GM21367 (cell line): ENCODE data around the gene CNIH3.

ENCODE experiments used
- ATAC-seq: cut with Tn5 transposase; IDR thresholded peaks from one replicate; pipeline ENCODE4 v1.9.1; 2021; ENCODE audit not compliant: unreplicated experiment

The CNIH3 gene

GRCh38 chr1:224714553-224714952 lies 98.4 kb downstream of the CNIH3 start:
- no peak for ATAC-seq

GRCh38 chr1:224718470-224719053 lies 102.4 kb downstream of the CNIH3 start:
- ATAC-seq = no peak

DNA sequence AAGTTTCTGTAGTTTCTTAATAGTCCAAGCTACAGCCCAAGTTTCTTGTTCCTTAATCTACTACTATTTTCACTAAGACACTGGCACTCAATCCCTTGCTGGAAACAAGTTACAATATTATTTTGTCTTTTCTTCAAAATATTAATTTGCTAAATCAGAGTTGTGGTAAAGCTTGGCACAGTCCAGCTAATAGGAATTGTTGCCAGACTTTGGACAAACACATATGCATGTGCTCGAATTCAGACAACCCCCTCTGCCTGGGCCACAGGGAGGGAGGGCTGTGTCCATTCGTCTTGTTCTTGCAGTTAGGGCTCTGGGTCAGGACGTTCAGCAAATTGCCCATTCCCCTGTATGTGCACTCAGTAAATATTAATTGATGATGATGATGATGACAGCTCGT lies 103.6 kb downstream of the CNIH3 start:
- no peak for ATAC-seq

DNA sequence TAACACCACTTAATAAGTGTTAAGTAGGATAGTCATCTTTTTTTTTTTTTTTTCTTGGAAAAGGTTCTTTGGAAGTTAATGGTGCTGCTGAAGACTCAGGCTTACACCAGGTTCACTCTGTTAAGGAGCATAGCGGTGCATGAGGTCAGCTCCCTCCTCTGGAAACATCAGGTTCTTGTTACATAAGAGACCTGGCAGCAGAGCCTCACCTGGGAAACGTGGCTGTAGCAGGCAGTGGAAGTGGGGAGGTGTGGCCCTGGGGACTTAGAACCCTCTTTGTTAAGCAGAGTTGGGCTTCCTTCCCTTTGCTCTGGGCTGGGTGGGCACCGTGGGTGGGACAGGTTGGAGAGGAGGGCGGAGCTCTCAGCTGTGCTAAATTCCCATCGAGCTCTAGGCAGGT lies 104.1 kb downstream of the CNIH3 start:
- no peak for ATAC-seq

GRCh38 chr1:224721000-224721399 lies 104.9 kb downstream of the CNIH3 start:
- no peak for ATAC-seq

DNA sequence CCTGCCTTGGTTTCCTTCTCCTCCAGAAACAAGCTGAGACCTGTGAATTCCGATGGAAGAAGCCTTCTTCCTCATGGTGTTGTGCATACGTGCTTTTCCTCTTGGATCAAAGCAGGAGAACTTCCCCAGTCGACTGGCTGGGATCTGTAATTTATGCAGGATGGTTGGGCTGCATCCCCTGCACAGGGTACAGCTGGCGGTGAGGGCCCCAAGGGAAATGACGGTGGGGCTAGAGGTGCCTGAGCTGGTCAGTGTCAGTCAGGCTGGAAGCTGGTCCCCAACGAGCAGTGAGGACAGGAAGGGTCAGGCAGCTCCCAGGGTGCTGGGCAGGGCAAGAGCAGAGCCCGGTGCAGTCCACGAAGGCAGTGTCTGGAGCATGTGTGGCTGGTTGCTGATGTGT lies 106.7 kb downstream of the CNIH3 start:
- ATAC-seq = no peak

DNA sequence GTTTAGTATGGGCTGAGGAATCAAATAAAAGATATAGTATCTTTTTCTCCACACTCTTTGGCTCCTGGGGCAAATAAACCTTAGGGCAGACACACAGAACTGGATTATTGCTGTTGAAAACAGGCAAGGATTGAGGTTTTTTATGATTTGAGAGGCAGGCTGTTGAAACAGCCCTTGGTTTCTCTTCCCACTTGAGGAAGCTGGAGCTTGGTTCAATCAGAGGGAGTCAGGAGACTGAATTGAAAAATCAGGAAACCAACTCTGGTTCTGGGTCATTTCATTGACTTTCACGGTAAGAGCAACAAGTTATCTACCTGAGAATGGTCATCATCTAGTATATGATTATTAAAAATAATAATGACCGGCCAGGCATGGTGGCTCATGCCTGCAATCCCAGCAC lies 108.4 kb downstream of the CNIH3 start:
- ATAC-seq = no peak

- no peak for ATAC-seq
Measured at GRCh38 chr1:224726441-224727182, 110.5 kb downstream of the CNIH3 start.

DNA sequence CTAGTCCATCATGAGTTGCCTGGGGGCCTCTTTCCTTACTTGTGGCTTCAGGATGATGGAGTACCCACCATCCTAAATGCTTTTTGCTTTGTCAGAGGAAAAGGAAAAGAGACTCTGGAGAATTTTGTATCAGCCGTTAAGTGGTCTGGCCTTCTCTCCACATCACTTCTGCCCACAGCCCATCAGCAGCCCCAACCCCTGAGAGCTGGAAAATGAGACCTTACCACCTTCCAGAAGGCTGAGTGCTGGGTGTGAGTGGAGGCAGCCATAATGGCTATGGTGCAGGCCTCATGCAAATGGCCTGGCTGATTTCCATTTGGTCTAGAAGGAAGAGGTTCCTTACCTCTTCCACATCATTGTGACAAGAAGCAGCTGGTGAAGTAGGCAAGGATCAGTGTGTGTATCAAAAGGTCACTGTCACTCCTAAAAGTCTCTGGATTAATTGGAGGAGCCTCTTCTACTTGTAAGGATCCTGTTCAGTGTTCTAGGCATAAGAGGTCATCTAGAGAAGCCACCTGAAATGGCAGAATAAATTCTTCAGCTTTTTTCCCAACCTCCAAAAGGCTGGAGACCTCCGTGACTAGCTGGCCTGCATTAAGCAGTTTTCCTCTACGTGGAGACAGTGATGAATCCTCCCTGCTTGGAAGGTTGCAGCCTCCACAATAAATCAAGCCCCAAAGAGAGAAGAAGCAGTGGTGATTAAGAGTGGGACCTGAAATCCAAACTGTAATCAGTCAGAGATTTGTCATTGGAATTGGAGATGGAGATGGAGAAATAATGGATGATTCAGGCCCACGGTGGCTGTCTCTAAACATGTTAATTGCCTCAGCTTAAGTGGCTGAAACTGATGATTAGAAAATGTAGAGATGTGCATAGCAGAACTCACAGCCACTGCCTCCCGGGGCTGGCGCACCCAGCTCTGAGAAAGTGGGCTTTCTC lies 111.5 kb downstream of the CNIH3 start:
- ATAC-seq = no peak

DNA sequence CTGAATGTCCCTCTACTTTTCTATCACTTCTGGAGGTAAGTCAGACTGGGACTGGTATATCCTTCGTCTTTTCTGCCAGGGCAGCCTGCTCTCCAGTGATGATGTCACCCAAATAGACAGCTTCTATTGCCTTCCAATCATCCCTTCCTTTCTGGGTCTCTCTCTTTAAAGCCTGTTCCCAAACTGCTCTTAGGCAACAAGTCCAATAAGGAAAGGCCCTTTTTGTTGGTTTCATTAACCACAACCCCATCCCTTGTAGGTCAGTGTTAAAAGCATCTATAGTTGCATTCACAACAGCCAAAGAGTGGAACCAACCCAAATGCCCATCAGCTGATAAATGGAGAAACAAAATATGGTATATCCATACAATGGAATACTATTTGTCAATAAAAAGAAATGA lies 114.4 kb downstream of the CNIH3 start:
- ATAC-seq = no peak

DNA sequence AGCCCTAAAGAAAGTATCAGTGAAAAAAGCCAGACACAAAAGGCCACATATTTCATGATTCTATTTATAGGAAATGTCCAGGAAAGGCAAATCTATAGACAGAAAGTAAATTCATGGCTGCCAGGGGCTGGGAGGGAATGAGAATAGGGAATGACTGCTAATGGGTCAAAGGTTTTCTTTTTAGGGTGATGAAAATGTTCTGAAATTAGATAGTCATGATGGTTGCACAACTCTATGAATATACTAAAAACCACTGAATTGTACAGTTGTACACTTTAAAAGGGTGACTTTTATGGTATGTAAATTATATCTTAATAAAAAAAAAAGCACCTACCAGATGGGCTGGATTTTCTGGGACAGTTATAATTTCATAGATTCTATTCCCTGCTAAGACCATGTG lies 114.8 kb downstream of the CNIH3 start:
- ATAC-seq = no peak

- ATAC-seq = no peak
Measured at GRCh38 chr1:224731633-224732032, 115.5 kb downstream of the CNIH3 start.

DNA sequence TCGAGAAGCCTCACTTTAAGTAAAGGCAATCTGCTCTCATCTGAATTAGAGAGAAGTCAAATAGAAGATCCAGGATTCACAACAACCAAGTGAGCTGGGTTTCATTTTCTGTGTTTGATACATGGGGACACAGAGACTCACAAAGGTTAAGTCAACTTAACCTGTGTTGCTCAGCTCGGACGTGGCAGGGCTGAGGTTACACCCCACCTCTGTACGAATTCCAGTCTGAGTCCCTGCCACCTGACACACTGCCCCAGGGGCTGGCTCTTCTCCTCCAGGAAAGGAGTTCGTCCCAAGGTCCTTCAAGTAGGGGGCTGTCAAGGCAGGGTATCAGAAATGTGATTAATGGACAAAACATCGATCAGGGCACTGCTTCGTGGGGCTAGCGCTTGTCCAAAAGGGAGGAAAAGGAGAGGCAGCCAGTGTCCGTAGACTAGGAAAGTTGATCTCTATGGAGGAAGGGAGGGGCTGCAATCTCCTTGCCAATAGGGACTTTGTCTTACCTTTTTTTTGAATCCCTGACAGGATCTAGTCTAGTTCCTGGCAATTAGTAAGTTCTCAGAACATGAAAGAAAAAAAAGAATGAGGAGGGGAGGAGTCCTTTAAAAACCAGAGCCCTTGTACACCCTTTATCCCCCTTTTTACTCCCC lies 116.4 kb downstream of the CNIH3 start:
- no peak for ATAC-seq

- no peak for ATAC-seq
Measured at GRCh38 chr1:224733027-224733911, 117.2 kb downstream of the CNIH3 start.

DNA sequence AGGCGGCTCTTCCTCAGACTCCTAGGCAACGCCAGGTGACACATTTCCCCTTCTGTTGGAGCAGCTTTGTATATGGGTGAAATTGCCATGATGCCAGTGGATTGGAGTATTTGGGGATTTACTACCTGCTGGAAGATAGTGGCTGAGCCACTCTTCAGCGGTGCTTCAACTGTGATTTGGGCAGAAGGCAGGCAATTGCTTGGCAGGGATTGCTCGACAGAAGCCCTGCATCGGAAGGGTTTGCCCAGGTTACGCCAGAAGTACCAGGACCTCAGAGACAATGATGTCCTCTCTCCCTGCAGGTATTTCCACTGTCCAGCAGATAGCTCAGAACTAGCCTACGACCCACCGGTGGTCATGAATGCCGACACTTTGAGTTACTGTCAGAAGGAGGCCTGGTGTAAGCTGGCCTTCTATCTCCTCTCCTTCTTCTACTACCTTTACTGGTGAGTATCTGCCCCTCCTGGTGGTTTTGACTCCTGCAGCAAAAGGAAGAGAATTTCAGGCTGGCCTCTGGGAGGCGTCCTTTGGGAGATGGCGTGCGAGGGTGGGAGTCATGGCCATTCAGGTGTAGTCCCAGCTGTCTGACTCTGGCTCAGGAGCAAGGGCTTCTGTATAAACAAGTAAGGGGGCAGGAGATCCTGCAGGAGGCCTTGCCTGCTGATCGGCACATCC lies 118.3 kb downstream of the CNIH3 start:
- ATAC-seq = no peak

DNA sequence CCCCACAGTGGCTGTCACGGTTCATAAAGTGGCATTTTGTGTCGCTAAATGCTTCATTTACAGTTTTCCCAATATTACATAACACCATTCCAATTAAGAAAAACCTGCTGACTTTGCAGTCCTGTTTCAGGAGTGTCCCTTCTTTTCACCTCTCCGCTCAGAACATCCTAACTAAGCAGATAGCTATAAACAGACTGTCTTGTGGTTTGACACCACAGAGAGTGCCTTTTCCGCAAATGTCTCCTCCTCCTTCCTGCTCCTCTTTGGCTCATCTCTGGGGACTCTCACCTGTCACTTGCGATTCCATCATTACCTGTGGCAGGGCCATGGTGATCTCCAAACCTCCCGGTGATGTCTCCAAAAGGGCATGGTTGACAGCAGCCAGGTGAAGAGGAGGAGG lies 119.0 kb downstream of the CNIH3 start:
- no peak for ATAC-seq

- ATAC-seq = peak; percentile 41
Measured at GRCh38 chr1:224736619-224737352, 120.7 kb downstream of the CNIH3 start.

- ATAC-seq = no peak
Measured at GRCh38 chr1:224737353-224737727, 121.2 kb downstream of the CNIH3 start.

- ATAC-seq = no peak
Measured at GRCh38 chr1:224739303-224739996, 123.3 kb downstream of the CNIH3 start.
